ENCODE data around the gene ZNF574. TPM values are rescaled to one million over a fixed set of nuclear protein-coding genes. Genes with fewer than 3 reads are reported as not detected.
A peak's percentile ranks its signal among the peaks of the same experiment; 100 is the strongest.

Gene ZNF574
- total and polyA plus RNA-seq, 2 of the 8 experiments (the other 6 are each of a cell fraction or from before 2014, with no cell fraction given), result 27.0 to 38.8 TPM

DNA sequence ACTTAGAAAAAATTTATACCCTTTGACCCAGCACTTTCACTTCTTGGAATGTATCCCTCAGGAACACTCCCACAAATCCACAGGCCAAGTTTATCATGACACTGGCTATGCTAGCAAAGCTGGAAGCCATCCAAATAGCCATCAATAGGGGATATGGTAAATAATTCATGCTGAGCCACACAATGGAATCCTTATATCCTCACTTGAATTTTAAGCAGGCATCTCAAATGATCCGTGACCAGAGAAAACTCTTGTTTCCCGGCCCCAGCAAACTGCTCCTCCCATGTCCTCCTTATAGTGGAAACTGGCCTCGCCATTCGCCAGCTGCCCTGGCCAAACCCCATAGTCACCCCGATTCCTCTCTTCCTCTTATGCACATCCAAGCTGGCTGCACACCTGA is 43.5 kb upstream of the ZNF574 start:
- Histone ChIP-seq H3K79me1 (ENCODE audit: low read depth, low read length) (no peaks in the 10 kb centered on the region), H2BK20ac (ENCODE audit: low read length) (peak overlapping the region; percentile 15; the same call in 1 of the 2 replicates), H4K91ac (replicated peaks; ENCODE audit: insufficient read length, low read length) (peak overlapping the region; percentile 68), H2BK15ac (ENCODE audit: low read length) (no peak overlapping the region), H3K27ac (ENCODE audit: low read depth, low read length) (no peak overlapping the region; the same call in 1 of the 2 replicates), H2BK5ac (ENCODE audit: low read depth, low read length) (no peak overlapping the region), H3K9ac (replicated peaks in 1 of 4; ENCODE audit: extremely low read depth in 1 of 4, low read depth in 3 of 4, low read length in 3 of 4) (no peak overlapping the region), H4K20me1 (replicated peaks in 1 of 2; ENCODE audit: control insufficient read depth in 1 of 2, insufficient read depth in 2 of 2, low read length in 2 of 2) (peaks cover 0 to 1% of the 10 kb centered on the region in 2 experiments), H3K56ac (replicated peaks; ENCODE audit: insufficient read length, low read depth, low read length) (no peak overlapping the region), H2BK12ac (ENCODE audit: low read depth, low read length) (0 out of 2 replicates have a peak overlapping the region, but pooled peaks have one; percentile 62), H4K5ac (ENCODE audit: insufficient read length, low read depth, low read length) (peak overlapping the region; percentile 45), H2BK120ac (replicated peaks; ENCODE audit: low read depth, low read length) (peak overlapping the region; percentile 79), H2AK5ac (ENCODE audit: low read depth, low read length) (peak overlapping the region; percentile 83; the same call in 1 of the 2 replicates), H4K8ac (ENCODE audit: extremely low read depth, insufficient read depth, low read length) (no peak overlapping the region), H3K18ac (ENCODE audit: extremely low read depth, low read length) (peak overlapping the region; percentile 94), H3K9me3 (ENCODE audit: insufficient read depth in 2 of 2, low read depth in 1 of 2, low read length in 1 of 2) (no peaks in the 10 kb centered on the region), H3K23me2 (ENCODE audit: low read depth, low read length) (no peaks in the 10 kb centered on the region), H3K4me3 (ENCODE audit: extremely low read depth in 1 of 4, insufficient read depth in 2 of 4, low read depth in 3 of 4, low read length in 4 of 4) (peak overlapping the region in 1 of 4 experiments; percentile 30; a peak in 3 of 8 replicates), H3K4ac (replicated peaks; ENCODE audit: insufficient read length, low read depth, low read length) (no peak overlapping the region), H3K27me3 (replicated peaks in 1 of 4; ENCODE audit: control insufficient read depth in 3 of 4, extremely low read depth in 1 of 4, insufficient read depth in 3 of 4, low read length in 3 of 4) (no peaks in the 10 kb centered on the region), H3K4me2 (ENCODE audit: insufficient read depth in 1 of 2, low read depth in 2 of 2, low read length in 2 of 2) (peak overlapping the region; percentile 36 to 49), H3K23ac (ENCODE audit: insufficient read length) (no peak overlapping the region), H3K14ac (ENCODE audit: insufficient read length) (no peak overlapping the region), H2AFZ (ENCODE audit: low read length) (no peak overlapping the region), H3K79me2 (ENCODE audit: control insufficient read depth in 1 of 2, insufficient read depth in 2 of 2, low read length in 2 of 2) (no peaks in the 10 kb centered on the region), H3K4me1 (replicated peaks in 1 of 4; ENCODE audit: control insufficient read depth in 3 of 4, insufficient read depth in 4 of 4, low read length in 3 of 4) (peaks cover 0 to 7% (median 5%) of the 10 kb centered on the region in 4 experiments; a peak in 5 of 7 replicates), H3K36me3 (ENCODE audit: control insufficient read depth in 2 of 4, insufficient read depth in 4 of 4, low read length in 3 of 4) (peaks cover under 1 to 12% (median 3%) of the 10 kb centered on the region in 4 experiments; a peak in 5 of 8 replicates)
- WGBS, 2 experiments (ENCODE audit: extremely low coverage in 1 of 2, insufficient coverage in 1 of 2, insufficient read length in 1 of 2, insufficient replicate concordance in 2 of 2, low coverage in 1 of 2, low lambda C conversion rate in 2 of 2, missing lambda C conversion rate in 1 of 2), result 33% methylated on average over 5 of the region's 5 CpGs; no CpG with 5 or more reads in 1 of the 2 experiments
- DNase-seq (ENCODE audit: low read depth in 1 of 2, low spot score in 2 of 2) (peak; percentile 43 to 51), FAIRE-seq (peak; percentile 62)
- ChIA-PET POLR2A (ENCODE audit: partially characterized antibody) (interaction anchor here (0.9 to 2.3 kb wide), 5 partner anchors 9 to 172 kb away, joined by 3 to 4 read pairs (median 3); partner anchors contain the start of genes RABAC1 and RPS19), CTCF (ENCODE audit: partially characterized antibody) (interaction anchor here (1.0 to 2.2 kb wide), 2 partner anchors 9 to 20 kb away, joined by 3 to 8 read pairs; no protein-coding TSS in a partner anchor)
